ENCODE results near the gene MYEOV.

The MYEOV gene

GRCh38 chr11:69249311-69250185 is 44.4 kb upstream of the MYEOV start:
- Histone ChIP-seq H3K4me3 (ENCODE audit: low read length) (no peak overlapping the region), H2AFZ (ENCODE audit: low read depth, low read length) (no peak overlapping the region), H3K36me3 (replicated peaks; ENCODE audit: low read depth, low read length) (no peaks in the 10 kb centered on the region), H3K27me3 (ENCODE audit: low read depth, low read length) (peaks cover 21% of the 10 kb centered on the region), H3K9ac (ENCODE audit: low read length) (no peak overlapping the region), H3K27ac (ENCODE audit: low read length) (no peak overlapping the region), H3K4me1 (ENCODE audit: low read length) (no peaks in the 10 kb centered on the region), H3K4me2 (ENCODE audit: low read length) (no peak overlapping the region), H3K9me3 (ENCODE audit: insufficient read depth, low read length) (no peaks in the 10 kb centered on the region), H4K20me1 (ENCODE audit: insufficient read depth, low read length) (no peaks in the 10 kb centered on the region), H3K79me2 (ENCODE audit: low read length) (no peaks in the 10 kb centered on the region)
- no peak for TF ChIP-seq EZH2phosphoT487 (IDR thresholded peaks at IDR 0.05; ENCODE audit: low read depth)
- TF ChIP-seq, protein P1, sequence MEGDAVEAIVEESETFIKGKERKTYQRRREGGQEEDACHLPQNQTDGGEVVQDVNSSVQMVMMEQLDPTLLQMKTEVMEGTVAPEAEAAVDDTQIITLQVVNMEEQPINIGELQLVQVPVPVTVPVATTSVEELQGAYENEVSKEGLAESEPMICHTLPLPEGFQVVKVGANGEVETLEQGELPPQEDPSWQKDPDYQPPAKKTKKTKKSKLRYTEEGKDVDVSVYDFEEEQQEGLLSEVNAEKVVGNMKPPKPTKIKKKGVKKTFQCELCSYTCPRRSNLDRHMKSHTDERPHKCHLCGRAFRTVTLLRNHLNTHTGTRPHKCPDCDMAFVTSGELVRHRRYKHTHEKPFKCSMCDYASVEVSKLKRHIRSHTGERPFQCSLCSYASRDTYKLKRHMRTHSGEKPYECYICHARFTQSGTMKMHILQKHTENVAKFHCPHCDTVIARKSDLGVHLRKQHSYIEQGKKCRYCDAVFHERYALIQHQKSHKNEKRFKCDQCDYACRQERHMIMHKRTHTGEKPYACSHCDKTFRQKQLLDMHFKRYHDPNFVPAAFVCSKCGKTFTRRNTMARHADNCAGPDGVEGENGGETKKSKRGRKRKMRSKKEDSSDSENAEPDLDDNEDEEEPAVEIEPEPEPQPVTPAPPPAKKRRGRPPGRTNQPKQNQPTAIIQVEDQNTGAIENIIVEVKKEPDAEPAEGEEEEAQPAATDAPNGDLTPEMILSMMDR (IDR thresholded peaks at IDR 0.05; ENCODE audit: low read depth, low read length), result no peak

DNA sequence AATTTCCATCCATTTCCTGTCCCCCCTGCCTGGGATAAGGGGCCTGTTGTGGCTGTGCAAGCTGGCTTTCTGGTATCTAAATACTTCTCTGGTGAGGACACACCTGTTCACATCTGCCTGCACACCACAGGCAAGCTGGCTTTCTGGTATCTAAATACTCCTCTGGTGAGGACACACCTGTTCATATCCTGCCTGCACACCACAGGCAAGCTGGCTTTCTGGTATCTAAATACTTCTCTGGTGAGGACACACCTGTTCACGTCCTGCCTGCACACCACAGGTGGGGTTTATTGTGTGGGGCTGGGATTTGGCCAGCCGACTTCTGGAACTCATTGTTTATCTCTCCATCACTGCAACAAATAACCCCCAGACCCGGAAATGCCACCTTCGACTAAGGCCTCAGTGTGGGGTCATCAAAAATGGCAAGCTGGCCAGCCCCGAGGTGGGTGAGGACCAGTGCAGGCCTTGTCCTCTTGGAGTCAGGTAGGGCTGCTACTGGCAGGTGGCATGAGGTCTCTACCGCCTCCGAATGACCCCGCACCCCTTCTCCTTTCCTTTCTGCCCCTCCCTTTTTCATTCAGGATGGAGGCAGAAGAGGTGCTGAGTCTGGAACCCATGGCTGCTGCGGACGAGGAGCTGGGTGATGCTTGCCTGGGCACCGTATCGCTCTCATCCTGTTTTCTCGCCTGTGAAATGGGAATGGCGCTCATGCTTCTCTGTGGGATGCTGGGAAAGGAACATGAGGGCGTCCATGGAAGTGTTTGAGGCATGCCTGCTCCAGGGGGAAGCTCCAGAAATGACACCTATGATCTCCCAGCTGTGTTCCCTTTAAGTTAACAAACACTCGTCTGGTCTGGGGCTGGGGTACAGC is 43.5 kb upstream of the MYEOV start:
- Histone ChIP-seq H4K20me1 (ENCODE audit: insufficient read depth, low read length) (no peaks in the 10 kb centered on the region), H3K27me3 (ENCODE audit: low read depth, low read length) (peaks cover 22% of the 10 kb centered on the region), H2AFZ (ENCODE audit: low read depth, low read length) (no peak overlapping the region), H3K27ac (ENCODE audit: low read length) (no peak overlapping the region), H3K9ac (ENCODE audit: low read length) (no peak overlapping the region), H3K36me3 (replicated peaks; ENCODE audit: low read depth, low read length) (no peaks in the 10 kb centered on the region), H3K4me2 (ENCODE audit: low read length) (no peak overlapping the region), H3K79me2 (ENCODE audit: low read length) (no peaks in the 10 kb centered on the region), H3K4me3 (ENCODE audit: low read length) (no peak overlapping the region), H3K4me1 (ENCODE audit: low read length) (no peaks in the 10 kb centered on the region), H3K9me3 (ENCODE audit: insufficient read depth, low read length) (no peaks in the 10 kb centered on the region)
- TF ChIP-seq, protein P1 (IDR thresholded peaks at IDR 0.05; ENCODE audit: low read depth, low read length), result no peak

DNA sequence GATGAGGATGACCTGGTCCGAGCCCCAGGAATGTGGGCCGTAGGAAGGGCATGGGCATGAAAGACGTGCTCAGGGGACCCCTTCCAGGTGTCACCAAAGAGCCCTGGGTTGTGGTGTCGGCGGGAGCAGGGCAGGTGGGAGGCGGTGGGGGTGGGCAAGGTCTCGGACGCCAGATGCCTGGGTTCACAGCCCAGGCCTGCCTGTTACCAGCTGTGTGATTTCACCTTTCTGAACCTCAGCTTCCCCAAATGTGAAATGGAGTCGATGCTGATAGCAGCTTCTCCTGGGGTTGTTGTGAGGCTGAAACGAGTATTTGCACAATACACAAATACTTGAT is 42.9 kb upstream of the MYEOV start:
- peaks cover 26% of the 10 kb centered on the region for H3K27me3 ChIP-seq (ENCODE audit: low read depth, low read length)
- no peaks in the 10 kb centered on the region for H4K20me1 ChIP-seq (ENCODE audit: insufficient read depth, low read length)
- H3K79me2 ChIP-seq (ENCODE audit: low read length), result no peaks in the 10 kb centered on the region
- H3K4me1 ChIP-seq (ENCODE audit: low read length), result no peaks in the 10 kb centered on the region
- no peaks in the 10 kb centered on the region for H3K36me3 ChIP-seq (replicated peaks; ENCODE audit: low read depth, low read length)
- H3K9me3 ChIP-seq (ENCODE audit: insufficient read depth, low read length), result no peaks in the 10 kb centered on the region
- no peak overlapping the region for H3K4me2 ChIP-seq (ENCODE audit: low read length)
- no peak overlapping the region for H3K4me3 ChIP-seq (ENCODE audit: low read length)
- H2AFZ ChIP-seq (ENCODE audit: low read depth, low read length), result no peak overlapping the region
- H3K27ac ChIP-seq (ENCODE audit: low read length), result no peak overlapping the region
- no peak overlapping the region for H3K9ac ChIP-seq (ENCODE audit: low read length)
- TF ChIP-seq EZH2phosphoT487 (IDR thresholded peaks at IDR 0.05; ENCODE audit: low read depth), result no peak
- TF ChIP-seq, protein P1 (IDR thresholded peaks at IDR 0.05; ENCODE audit: low read depth, low read length), result no peak

All from OCI-LY3 (cell line).